ENCODE data around the gene LSM14B.

The LSM14B gene

DNA sequence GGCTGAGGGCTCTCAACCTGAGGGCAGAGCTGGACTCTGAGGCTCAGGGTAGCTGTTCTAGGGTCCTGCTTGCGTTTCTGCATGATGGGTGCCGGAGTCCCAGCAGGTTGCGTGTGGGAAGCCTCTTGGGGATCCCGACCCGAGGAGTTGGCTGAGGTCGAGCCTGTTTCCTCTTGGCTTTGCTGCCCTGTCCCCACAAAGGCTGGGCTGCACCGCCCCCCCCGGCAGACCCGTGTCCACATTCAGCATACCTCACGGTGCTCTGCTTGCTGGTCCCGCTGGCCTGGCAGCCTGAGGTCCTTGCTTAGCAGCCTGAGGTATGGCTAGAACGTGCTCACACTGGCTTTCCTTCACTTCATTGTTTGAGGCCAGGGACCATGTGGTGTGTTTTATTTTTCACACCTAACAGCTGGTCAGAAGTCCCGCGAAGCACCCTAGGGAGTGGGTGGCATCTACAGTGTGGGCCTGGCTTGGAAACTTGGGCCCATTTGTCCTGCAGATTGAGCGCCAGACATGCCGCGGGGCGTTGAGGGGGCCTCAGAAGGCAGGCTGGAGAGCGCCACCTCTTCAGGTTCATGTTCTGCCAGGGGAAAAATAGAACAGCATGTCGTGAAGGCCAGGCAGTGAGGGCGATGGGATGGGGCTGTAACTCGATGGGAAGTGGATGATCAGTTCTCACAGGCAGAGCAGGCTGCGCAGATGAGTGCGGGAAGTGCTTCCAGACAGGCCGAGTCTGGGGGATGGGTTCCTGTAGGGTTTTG lies 9.5 kb downstream of the LSM14B start:
- peak overlapping the region; percentile 55 for H3K27ac ChIP-seq (replicated peaks)
- DNase-seq (ENCODE audit: low read depth in 1 of 2, low spot score in 1 of 2), result no peak
- TF ChIP-seq, protein P1, sequence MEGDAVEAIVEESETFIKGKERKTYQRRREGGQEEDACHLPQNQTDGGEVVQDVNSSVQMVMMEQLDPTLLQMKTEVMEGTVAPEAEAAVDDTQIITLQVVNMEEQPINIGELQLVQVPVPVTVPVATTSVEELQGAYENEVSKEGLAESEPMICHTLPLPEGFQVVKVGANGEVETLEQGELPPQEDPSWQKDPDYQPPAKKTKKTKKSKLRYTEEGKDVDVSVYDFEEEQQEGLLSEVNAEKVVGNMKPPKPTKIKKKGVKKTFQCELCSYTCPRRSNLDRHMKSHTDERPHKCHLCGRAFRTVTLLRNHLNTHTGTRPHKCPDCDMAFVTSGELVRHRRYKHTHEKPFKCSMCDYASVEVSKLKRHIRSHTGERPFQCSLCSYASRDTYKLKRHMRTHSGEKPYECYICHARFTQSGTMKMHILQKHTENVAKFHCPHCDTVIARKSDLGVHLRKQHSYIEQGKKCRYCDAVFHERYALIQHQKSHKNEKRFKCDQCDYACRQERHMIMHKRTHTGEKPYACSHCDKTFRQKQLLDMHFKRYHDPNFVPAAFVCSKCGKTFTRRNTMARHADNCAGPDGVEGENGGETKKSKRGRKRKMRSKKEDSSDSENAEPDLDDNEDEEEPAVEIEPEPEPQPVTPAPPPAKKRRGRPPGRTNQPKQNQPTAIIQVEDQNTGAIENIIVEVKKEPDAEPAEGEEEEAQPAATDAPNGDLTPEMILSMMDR (IDR thresholded peaks at IDR 0.05; ENCODE audit: insufficient read depth, low read length), result no peak
- TF ChIP-seq SPI1 (IDR thresholded peaks at IDR 0.05; ENCODE audit: borderline replicate concordance, low read depth) (no peak), POLR2AphosphoS5 (IDR thresholded peaks at IDR 0.05; ENCODE audit: low read depth) (no peak), GABPA (IDR thresholded peaks at IDR 0.05; ENCODE audit: low read depth) (no peak)
- TF ChIP-seq, protein P2, sequence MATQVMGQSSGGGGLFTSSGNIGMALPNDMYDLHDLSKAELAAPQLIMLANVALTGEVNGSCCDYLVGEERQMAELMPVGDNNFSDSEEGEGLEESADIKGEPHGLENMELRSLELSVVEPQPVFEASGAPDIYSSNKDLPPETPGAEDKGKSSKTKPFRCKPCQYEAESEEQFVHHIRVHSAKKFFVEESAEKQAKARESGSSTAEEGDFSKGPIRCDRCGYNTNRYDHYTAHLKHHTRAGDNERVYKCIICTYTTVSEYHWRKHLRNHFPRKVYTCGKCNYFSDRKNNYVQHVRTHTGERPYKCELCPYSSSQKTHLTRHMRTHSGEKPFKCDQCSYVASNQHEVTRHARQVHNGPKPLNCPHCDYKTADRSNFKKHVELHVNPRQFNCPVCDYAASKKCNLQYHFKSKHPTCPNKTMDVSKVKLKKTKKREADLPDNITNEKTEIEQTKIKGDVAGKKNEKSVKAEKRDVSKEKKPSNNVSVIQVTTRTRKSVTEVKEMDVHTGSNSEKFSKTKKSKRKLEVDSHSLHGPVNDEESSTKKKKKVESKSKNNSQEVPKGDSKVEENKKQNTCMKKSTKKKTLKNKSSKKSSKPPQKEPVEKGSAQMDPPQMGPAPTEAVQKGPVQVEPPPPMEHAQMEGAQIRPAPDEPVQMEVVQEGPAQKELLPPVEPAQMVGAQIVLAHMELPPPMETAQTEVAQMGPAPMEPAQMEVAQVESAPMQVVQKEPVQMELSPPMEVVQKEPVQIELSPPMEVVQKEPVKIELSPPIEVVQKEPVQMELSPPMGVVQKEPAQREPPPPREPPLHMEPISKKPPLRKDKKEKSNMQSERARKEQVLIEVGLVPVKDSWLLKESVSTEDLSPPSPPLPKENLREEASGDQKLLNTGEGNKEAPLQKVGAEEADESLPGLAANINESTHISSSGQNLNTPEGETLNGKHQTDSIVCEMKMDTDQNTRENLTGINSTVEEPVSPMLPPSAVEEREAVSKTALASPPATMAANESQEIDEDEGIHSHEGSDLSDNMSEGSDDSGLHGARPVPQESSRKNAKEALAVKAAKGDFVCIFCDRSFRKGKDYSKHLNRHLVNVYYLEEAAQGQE (IDR thresholded peaks at IDR 0.05; ENCODE audit: insufficient replicate concordance, low read depth), result no peak
- no peaks in the 10 kb centered on the region for H3K27me3 ChIP-seq (ENCODE audit: insufficient read depth, poor library complexity, severe bottlenecking)
- no peak overlapping the region for H3K4me3 ChIP-seq (replicated peaks; ENCODE audit: insufficient read depth, low read length)

DNA sequence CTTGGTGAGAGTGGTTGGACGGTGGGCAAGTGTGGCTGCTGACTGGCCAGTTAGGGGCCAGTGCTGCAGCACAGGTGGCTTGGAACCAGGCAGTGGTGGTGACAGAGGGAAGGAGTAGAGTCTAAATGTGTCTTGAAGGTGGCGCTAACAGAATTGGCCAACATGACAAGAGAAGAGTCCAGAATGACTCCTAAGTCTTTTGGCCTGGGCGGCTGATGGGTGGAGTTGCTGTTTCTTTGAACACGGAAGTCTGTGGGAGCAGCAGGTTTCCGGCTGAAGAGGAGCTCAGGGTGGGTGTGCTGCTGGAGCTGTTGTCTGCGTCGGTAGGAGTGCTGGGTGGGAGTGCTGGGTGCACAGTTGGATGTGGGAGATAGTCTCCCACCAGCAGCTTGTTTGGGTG lies 10.1 kb downstream of the LSM14B start:
- H3K27ac ChIP-seq (replicated peaks), result peak overlapping the region; percentile 55
- no peak overlapping the region for H3K4me3 ChIP-seq (replicated peaks; ENCODE audit: insufficient read depth, low read length)
- no peaks in the 10 kb centered on the region for H3K27me3 ChIP-seq (ENCODE audit: insufficient read depth, poor library complexity, severe bottlenecking)
- peak in 1 of 2 experiments; percentile 80 for DNase-seq (ENCODE audit: low read depth in 1 of 2, low spot score in 1 of 2)
- no peak for TF ChIP-seq SPI1 (IDR thresholded peaks at IDR 0.05; ENCODE audit: borderline replicate concordance, low read depth)
- no peak for TF ChIP-seq GABPA (IDR thresholded peaks at IDR 0.05; ENCODE audit: low read depth)
- TF ChIP-seq, protein P2 (IDR thresholded peaks at IDR 0.05; ENCODE audit: insufficient replicate concordance, low read depth), result no peak
- no peak for TF ChIP-seq POLR2AphosphoS5 (IDR thresholded peaks at IDR 0.05; ENCODE audit: low read depth)
- TF ChIP-seq, protein P1 (IDR thresholded peaks at IDR 0.05; ENCODE audit: insufficient read depth, low read length), result no peak

DNA sequence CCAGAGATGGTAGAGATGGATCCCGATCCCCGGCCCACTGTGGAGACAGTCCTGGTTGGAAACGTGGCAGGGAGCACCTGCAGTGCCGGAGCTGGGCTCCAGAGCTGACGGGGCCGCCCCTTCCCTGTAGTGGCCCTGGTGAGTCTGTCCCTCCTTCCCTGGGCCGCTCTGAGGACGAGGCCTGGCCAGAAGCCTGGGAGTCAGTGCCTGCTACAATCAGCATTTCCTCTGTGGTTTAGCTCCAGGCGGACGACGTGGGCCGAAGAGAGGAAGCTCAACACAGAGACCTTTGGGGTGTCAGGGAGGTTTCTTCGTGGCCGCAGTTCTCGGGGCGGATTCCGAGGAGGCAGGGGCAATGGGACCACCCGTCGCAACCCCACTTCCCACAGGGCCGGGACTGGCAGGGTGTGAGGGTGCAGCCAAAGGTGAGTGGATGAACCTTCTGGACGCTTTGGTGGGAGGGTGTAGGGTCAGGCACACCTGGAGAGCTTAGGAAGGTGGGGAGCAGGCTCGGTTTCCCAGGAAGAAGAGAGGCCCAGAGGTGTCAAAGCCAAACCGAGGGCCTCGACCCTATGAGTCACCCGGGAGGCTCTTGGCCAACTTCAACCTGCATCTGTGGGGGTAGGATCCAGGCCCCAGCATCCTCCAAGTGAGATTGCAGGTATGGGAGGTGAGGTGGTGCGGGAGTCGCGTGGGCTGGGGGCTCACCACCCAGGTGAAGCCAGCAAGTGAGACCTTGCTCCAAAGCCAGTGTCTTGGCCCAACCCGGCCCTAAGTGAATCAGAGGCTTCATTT lies 11.0 kb downstream of the LSM14B start:
- no peak for TF ChIP-seq POLR2AphosphoS5 (IDR thresholded peaks at IDR 0.05; ENCODE audit: low read depth)
- TF ChIP-seq, protein P1 (IDR thresholded peaks at IDR 0.05; ENCODE audit: insufficient read depth, low read length), result no peak
- no peak for TF ChIP-seq GABPA (IDR thresholded peaks at IDR 0.05; ENCODE audit: low read depth)
- TF ChIP-seq, protein P2 (IDR thresholded peaks at IDR 0.05; ENCODE audit: insufficient replicate concordance, low read depth), result no peak
- TF ChIP-seq SPI1 (IDR thresholded peaks at IDR 0.05; ENCODE audit: borderline replicate concordance, low read depth), result peak; percentile 40; the same call in 1 of the 2 replicates
- Histone ChIP-seq H3K4me3 (replicated peaks; ENCODE audit: insufficient read depth, low read length) (no peak overlapping the region), H3K27me3 (ENCODE audit: insufficient read depth, poor library complexity, severe bottlenecking) (no peaks in the 10 kb centered on the region), H3K27ac (replicated peaks) (peak overlapping the region; percentile 55)
- peak in 1 of 2 experiments; percentile 67 for DNase-seq (ENCODE audit: low read depth in 1 of 2, low spot score in 1 of 2)
